Measurements from ENCODE around the gene PCGF3.
"Not testable (repeated sequence)": the region's sequence is repeated elsewhere in the genome, so short reads cannot be mapped to it uniquely, and the experiment has no call there.

PCGF3 gene

GRCh38 chr4:704198-704891 is 1.3 kb upstream of the PCGF3 start:
- no peak for TF ChIP-seq CTCF (IDR thresholded peaks at IDR 0.05; ENCODE audit: low read depth, low read length)
- no peak for DNase-seq (ENCODE audit: extremely low read depth, low read depth)

GRCh38 chr4:704971-705277 is 708 bp upstream of the PCGF3 start:
- DNase-seq (ENCODE audit: extremely low read depth, low read depth): no peak
- TF ChIP-seq CTCF (IDR thresholded peaks at IDR 0.05; ENCODE audit: low read depth, low read length): no peak

- not testable (repeated sequence) for DNase-seq (ENCODE audit: extremely low read depth, low read depth)
These were observed 526 bp downstream of the PCGF3 start for GRCh38 chr4:706083-706633.

GRCh38 chr4:706834-707598 is 1.4 kb downstream of the PCGF3 start:
- no peak for DNase-seq (ENCODE audit: extremely low read depth, low read depth)
- no peak for TF ChIP-seq CTCF (IDR thresholded peaks at IDR 0.05; ENCODE audit: low read depth, low read length)

- DNase-seq (ENCODE audit: extremely low read depth, low read depth): no peak
- TF ChIP-seq CTCF (IDR thresholded peaks at IDR 0.05; ENCODE audit: low read depth, low read length): no peak
These were observed 2.4 kb downstream of the PCGF3 start for GRCh38 chr4:707929-708630.

GRCh38 chr4:708631-708933 is 3.0 kb downstream of the PCGF3 start:
- no peak for TF ChIP-seq CTCF (IDR thresholded peaks at IDR 0.05; ENCODE audit: low read depth, low read length)
- no peak for DNase-seq (ENCODE audit: extremely low read depth, low read depth)

- no peak for DNase-seq (ENCODE audit: extremely low read depth, low read depth)
- no peak for TF ChIP-seq CTCF (IDR thresholded peaks at IDR 0.05; ENCODE audit: low read depth, low read length)
These were observed 3.7 kb downstream of the PCGF3 start for GRCh38 chr4:709348-709747.

Measured in AG09319 (cell line).